Measurements from ENCODE around the gene KCNG1. TPM values are rescaled to one million over a fixed set of nuclear protein-coding genes. Genes with fewer than 3 reads are reported as not detected.

Gene KCNG1
- total and polyA plus RNA-seq, 2 experiments from 2014 or later: 8.1 to 26.3 TPM

DNA sequence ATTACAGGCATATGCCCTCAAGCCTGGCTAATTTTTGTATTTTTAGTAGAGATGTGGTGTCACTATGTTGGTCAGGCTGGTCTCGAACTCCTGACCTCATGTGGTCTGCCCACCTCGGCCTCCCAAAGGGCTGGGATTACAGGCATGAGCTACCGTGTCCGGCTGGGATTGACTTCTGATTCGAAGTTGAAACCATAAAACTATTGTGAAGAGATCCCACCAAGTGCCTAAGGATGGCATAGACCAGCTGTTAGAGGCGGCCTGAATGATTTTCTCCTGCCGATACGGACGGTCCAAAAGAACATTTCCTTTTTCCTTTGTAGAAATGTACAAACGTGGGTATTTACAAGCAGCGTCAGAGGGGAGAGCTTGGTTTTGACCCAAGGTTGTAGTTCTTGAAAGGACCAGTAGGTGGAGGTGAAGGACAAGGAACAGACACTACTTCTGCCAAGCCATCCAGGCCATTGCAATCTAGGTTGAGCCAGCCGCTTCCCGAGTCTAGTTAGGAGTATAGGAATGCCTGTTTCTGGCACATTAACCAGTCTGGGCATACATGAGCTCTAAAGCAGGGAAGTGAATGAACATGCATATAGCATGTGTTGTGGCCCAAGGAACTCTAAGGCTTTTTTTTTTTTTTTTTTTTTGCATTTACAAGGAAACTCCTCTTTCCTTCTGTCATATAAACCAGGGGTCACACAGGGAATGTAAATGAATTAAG is 35.3 kb downstream of the KCNG1 start:
- ATAC-seq: peak; percentile 76
- Histone ChIP-seq H3K9me2 (ENCODE audit: insufficient read depth) (no peaks in the 10 kb centered on the region), H3K27me3 (ENCODE audit: insufficient read depth) (no peaks in the 10 kb centered on the region), H3K4me1 (ENCODE audit: insufficient read depth) (peaks cover 12% of the 10 kb centered on the region; the same call in 1 of the 2 replicates), H3K27ac (ENCODE audit: low read depth) (no peak overlapping the region), H3K79me2 (replicated peaks; ENCODE audit: insufficient read depth) (no peaks in the 10 kb centered on the region), H3F3A (replicated peaks; ENCODE audit: low read depth) (0 out of 2 replicates have a peak, but pooled peaks cover 3% of the 10 kb centered on the region), H3K4me2 (no peak overlapping the region), H3K36me3 (ENCODE audit: insufficient read depth) (no peaks in the 10 kb centered on the region), H3K4me3 (no peak overlapping the region), H2AFZ (no peak overlapping the region; the same call in 1 of the 2 replicates), H4K20me1 (replicated peaks; ENCODE audit: insufficient read depth) (no peaks in the 10 kb centered on the region)
- Mint-ChIP-seq H3K27ac (no peak overlapping the region), H3K4me3 (no peak overlapping the region), H3K27me3 (ENCODE audit: insufficient read depth, low read depth, poor library complexity) (peaks cover 7% of the 10 kb centered on the region), H3K9me3 (no peaks in the 10 kb centered on the region; the same call in 1 of the 3 replicates), H3K36me3 (ENCODE audit: low read depth) (no peaks in the 10 kb centered on the region), H3K4me1 (peaks cover 25% of the 10 kb centered on the region)
- TF ChIP-seq, protein P1, sequence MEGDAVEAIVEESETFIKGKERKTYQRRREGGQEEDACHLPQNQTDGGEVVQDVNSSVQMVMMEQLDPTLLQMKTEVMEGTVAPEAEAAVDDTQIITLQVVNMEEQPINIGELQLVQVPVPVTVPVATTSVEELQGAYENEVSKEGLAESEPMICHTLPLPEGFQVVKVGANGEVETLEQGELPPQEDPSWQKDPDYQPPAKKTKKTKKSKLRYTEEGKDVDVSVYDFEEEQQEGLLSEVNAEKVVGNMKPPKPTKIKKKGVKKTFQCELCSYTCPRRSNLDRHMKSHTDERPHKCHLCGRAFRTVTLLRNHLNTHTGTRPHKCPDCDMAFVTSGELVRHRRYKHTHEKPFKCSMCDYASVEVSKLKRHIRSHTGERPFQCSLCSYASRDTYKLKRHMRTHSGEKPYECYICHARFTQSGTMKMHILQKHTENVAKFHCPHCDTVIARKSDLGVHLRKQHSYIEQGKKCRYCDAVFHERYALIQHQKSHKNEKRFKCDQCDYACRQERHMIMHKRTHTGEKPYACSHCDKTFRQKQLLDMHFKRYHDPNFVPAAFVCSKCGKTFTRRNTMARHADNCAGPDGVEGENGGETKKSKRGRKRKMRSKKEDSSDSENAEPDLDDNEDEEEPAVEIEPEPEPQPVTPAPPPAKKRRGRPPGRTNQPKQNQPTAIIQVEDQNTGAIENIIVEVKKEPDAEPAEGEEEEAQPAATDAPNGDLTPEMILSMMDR (conservative IDR thresholded peaks at IDR 0.05; ENCODE audit: low read depth in 2 of 2): peak; percentile 91 to 95
- TF ChIP-seq EZH2phosphoT487 (IDR thresholded peaks at IDR 0.05; ENCODE audit: unreplicated experiment): no peak
- DNase-seq (ENCODE audit: low spot score): peak; percentile 95

DNA sequence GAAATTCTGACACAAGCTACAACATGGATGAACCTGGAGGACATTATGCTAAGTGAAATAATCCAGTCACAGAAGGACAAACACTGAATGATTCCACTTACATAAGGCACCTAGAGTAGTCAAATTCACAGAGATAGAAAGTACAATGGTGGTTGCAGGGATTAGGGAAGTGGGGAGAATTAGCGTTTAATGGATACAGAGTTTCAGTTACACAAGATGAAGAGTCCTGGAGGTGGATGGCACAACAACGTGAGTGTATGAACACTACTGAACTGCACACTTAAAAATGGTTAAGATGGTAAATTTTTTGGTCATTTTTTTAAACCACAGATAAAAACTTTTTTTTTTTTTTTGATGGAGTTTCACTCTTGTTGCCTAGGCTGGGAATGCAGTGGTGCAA is 39.6 kb downstream of the KCNG1 start:
- Histone ChIP-seq H4K20me1 (replicated peaks; ENCODE audit: insufficient read depth) (no peaks in the 10 kb centered on the region), H3K9me2 (ENCODE audit: insufficient read depth) (no peaks in the 10 kb centered on the region), H2AFZ (no peak overlapping the region), H3K27me3 (ENCODE audit: insufficient read depth) (no peaks in the 10 kb centered on the region), H3K79me2 (replicated peaks; ENCODE audit: insufficient read depth) (no peaks in the 10 kb centered on the region), H3K4me2 (no peak overlapping the region), H3K27ac (ENCODE audit: low read depth) (no peak overlapping the region), H3K4me1 (ENCODE audit: insufficient read depth) (no peaks in the 10 kb centered on the region), H3K4me3 (no peak overlapping the region), H3K36me3 (ENCODE audit: insufficient read depth) (no peaks in the 10 kb centered on the region), H3F3A (replicated peaks; ENCODE audit: low read depth) (no peaks in the 10 kb centered on the region)
- Mint-ChIP-seq H3K27ac (no peak overlapping the region), H3K4me1 (peaks cover 6% of the 10 kb centered on the region; the same call in 2 of the 3 replicates), H3K9me3 (no peaks in the 10 kb centered on the region; the same call in 2 of the 3 replicates), H3K27me3 (ENCODE audit: insufficient read depth, low read depth, poor library complexity) (no peaks in the 10 kb centered on the region), H3K36me3 (ENCODE audit: low read depth) (no peaks in the 10 kb centered on the region), H3K4me3 (no peak overlapping the region)
- ATAC-seq (no peak), DNase-seq (ENCODE audit: low spot score) (no peak)
- TF ChIP-seq JUNB (IDR thresholded peaks at IDR 0.05; ENCODE audit: unreplicated experiment) (no peak), CREB1 (CRISPR knock-in tag; IDR thresholded peaks at IDR 0.05; ENCODE audit: low read depth) (no peak), ZNF331 (CRISPR knock-in tag; IDR thresholded peaks at IDR 0.05; ENCODE audit: low read depth) (no peak)
- TF ChIP-seq, protein P2, sequence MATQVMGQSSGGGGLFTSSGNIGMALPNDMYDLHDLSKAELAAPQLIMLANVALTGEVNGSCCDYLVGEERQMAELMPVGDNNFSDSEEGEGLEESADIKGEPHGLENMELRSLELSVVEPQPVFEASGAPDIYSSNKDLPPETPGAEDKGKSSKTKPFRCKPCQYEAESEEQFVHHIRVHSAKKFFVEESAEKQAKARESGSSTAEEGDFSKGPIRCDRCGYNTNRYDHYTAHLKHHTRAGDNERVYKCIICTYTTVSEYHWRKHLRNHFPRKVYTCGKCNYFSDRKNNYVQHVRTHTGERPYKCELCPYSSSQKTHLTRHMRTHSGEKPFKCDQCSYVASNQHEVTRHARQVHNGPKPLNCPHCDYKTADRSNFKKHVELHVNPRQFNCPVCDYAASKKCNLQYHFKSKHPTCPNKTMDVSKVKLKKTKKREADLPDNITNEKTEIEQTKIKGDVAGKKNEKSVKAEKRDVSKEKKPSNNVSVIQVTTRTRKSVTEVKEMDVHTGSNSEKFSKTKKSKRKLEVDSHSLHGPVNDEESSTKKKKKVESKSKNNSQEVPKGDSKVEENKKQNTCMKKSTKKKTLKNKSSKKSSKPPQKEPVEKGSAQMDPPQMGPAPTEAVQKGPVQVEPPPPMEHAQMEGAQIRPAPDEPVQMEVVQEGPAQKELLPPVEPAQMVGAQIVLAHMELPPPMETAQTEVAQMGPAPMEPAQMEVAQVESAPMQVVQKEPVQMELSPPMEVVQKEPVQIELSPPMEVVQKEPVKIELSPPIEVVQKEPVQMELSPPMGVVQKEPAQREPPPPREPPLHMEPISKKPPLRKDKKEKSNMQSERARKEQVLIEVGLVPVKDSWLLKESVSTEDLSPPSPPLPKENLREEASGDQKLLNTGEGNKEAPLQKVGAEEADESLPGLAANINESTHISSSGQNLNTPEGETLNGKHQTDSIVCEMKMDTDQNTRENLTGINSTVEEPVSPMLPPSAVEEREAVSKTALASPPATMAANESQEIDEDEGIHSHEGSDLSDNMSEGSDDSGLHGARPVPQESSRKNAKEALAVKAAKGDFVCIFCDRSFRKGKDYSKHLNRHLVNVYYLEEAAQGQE (IDR thresholded peaks at IDR 0.05; ENCODE audit: unreplicated experiment): no peak
- TF ChIP-seq, protein P3, sequence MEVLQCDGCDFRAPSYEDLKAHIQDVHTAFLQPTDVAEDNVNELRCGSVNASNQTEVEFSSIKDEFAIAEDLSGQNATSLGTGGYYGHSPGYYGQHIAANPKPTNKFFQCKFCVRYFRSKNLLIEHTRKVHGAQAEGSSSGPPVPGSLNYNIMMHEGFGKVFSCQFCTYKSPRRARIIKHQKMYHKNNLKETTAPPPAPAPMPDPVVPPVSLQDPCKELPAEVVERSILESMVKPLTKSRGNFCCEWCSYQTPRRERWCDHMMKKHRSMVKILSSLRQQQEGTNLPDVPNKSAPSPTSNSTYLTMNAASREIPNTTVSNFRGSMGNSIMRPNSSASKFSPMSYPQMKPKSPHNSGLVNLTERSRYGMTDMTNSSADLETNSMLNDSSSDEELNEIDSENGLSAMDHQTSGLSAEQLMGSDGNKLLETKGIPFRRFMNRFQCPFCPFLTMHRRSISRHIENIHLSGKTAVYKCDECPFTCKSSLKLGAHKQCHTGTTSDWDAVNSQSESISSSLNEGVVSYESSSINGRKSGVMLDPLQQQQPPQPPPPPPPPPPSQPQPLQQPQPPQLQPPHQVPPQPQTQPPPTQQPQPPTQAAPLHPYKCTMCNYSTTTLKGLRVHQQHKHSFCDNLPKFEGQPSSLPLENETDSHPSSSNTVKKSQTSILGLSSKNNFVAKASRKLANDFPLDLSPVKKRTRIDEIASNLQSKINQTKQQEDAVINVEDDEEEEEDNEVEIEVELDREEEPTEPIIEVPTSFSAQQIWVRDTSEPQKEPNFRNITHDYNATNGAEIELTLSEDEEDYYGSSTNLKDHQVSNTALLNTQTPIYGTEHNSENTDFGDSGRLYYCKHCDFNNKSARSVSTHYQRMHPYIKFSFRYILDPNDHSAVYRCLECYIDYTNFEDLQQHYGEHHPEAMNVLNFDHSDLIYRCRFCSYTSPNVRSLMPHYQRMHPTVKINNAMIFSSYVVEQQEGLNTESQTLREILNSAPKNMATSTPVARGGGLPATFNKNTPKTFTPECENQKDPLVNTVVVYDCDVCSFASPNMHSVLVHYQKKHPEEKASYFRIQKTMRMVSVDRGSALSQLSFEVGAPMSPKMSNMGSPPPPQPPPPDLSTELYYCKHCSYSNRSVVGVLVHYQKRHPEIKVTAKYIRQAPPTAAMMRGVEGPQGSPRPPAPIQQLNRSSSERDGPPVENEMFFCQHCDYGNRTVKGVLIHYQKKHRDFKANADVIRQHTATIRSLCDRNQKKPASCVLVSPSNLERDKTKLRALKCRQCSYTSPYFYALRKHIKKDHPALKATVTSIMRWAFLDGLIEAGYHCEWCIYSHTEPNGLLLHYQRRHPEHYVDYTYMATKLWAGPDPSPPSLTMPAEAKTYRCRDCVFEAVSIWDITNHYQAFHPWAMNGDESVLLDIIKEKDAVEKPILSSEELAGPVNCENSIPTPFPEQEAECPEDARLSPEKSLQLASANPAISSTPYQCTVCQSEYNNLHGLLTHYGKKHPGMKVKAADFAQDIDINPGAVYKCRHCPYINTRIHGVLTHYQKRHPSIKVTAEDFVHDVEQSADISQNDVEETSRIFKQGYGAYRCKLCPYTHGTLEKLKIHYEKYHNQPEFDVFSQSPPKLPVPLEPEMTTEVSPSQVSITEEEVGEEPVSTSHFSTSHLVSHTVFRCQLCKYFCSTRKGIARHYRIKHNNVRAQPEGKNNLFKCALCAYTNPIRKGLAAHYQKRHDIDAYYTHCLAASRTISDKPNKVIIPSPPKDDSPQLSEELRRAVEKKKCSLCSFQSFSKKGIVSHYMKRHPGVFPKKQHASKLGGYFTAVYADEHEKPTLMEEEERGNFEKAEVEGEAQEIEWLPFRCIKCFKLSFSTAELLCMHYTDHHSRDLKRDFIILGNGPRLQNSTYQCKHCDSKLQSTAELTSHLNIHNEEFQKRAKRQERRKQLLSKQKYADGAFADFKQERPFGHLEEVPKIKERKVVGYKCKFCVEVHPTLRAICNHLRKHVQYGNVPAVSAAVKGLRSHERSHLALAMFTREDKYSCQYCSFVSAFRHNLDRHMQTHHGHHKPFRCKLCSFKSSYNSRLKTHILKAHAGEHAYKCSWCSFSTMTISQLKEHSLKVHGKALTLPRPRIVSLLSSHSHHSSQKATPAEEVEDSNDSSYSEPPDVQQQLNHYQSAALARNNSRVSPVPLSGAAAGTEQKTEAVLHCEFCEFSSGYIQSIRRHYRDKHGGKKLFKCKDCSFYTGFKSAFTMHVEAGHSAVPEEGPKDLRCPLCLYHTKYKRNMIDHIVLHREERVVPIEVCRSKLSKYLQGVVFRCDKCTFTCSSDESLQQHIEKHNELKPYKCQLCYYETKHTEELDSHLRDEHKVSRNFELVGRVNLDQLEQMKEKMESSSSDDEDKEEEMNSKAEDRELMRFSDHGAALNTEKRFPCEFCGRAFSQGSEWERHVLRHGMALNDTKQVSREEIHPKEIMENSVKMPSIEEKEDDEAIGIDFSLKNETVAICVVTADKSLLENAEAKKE (CRISPR knock-in tag; IDR thresholded peaks at IDR 0.05): no peak
- TF ChIP-seq, protein P4, sequence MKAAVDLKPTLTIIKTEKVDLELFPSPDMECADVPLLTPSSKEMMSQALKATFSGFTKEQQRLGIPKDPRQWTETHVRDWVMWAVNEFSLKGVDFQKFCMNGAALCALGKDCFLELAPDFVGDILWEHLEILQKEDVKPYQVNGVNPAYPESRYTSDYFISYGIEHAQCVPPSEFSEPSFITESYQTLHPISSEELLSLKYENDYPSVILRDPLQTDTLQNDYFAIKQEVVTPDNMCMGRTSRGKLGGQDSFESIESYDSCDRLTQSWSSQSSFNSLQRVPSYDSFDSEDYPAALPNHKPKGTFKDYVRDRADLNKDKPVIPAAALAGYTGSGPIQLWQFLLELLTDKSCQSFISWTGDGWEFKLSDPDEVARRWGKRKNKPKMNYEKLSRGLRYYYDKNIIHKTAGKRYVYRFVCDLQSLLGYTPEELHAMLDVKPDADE (IDR thresholded peaks at IDR 0.05): no peak
